HEK293 (cell line): ENCODE results near the gene NEUROG2.

Experiments used
- BCL6B ChIP-seq: fragments of 450-650 bp; formaldehyde crosslinking; IDR thresholded peaks from 2 replicates; pipeline ENCODE4 v1.5.1; 2017; ENCODE audit warnings: missing biosample characterization, missing genetic modification characterization
- CTCF ChIP-seq: fragments of 450-650 bp; formaldehyde crosslinking; IDR thresholded peaks from 2 replicates; pipeline ENCODE4 v1.5.1; 2016; ENCODE audit warnings: missing biosample characterization, missing genetic modification characterization
- GLIS1 ChIP-seq: fragments of 450-650 bp; formaldehyde crosslinking; IDR thresholded peaks from 2 replicates; pipeline ENCODE4 v1.5.1; 2016; ENCODE audit warnings: missing biosample characterization, missing genetic modification characterization
- KLF16 ChIP-seq: fragments of 450-650 bp; formaldehyde crosslinking; IDR thresholded peaks from 2 replicates; pipeline ENCODE4 v1.5.1; 2017; ENCODE audit warnings: missing biosample characterization, missing genetic modification characterization
- KLF9 ChIP-seq: fragments of 450-650 bp; formaldehyde crosslinking; IDR thresholded peaks from 2 replicates; pipeline ENCODE4 v1.5.1; 2016; ENCODE audit warnings: missing biosample characterization, missing genetic modification characterization, low read depth
- OVOL3 ChIP-seq: fragments of 450-650 bp; formaldehyde crosslinking; IDR thresholded peaks from 2 replicates; pipeline ENCODE4 v1.5.1; 2016; ENCODE audit warnings: missing biosample characterization, missing genetic modification characterization
- RBAK ChIP-seq: fragments of 450-650 bp; formaldehyde crosslinking; IDR thresholded peaks from 2 replicates; pipeline ENCODE4 v1.5.1; 2016; ENCODE audit warnings: missing biosample characterization, missing genetic modification characterization
- TCF7L2 ChIP-seq: IDR thresholded peaks from 2 replicates; pipeline ENCODE4 v1.6.1; 2011; ENCODE audit warnings: low read depth, mild to moderate bottlenecking, inconsistent platforms, low read length, moderate library complexity, borderline replicate concordance
- TRIM28 ChIP-seq: IDR thresholded peaks from 2 replicates; pipeline ENCODE4 v1.6.1; 2011; ENCODE audit warnings: low read length, control low read depth, borderline replicate concordance
- WT1 ChIP-seq: fragments of 450-650 bp; formaldehyde crosslinking; IDR thresholded peaks from 2 replicates; pipeline ENCODE4 v1.5.1; 2016; ENCODE audit warnings: missing biosample characterization, missing genetic modification characterization
- ZBTB17 ChIP-seq: fragments of 450-650 bp; formaldehyde crosslinking; IDR thresholded peaks from 2 replicates; pipeline ENCODE4 v1.5.1; 2016; ENCODE audit warnings: missing biosample characterization, missing genetic modification characterization
- ZBTB48 ChIP-seq: fragments of 450-650 bp; formaldehyde crosslinking; IDR thresholded peaks from 2 replicates; pipeline ENCODE4 v1.5.1; 2016; ENCODE audit warnings: missing biosample characterization, missing genetic modification characterization
- ZNF114 ChIP-seq: fragments of 450-650 bp; formaldehyde crosslinking; IDR thresholded peaks from 2 replicates; pipeline ENCODE4 v1.5.0; 2017; ENCODE audit warnings: missing biosample characterization, missing genetic modification characterization
- ZNF155 ChIP-seq: fragments of 450-650 bp; formaldehyde crosslinking; IDR thresholded peaks from 2 replicates; pipeline ENCODE4 v1.5.1; 2016; ENCODE audit warnings: missing biosample characterization, missing genetic modification characterization
- ZNF23 ChIP-seq: fragments of 450-650 bp; formaldehyde crosslinking; IDR thresholded peaks from 2 replicates; pipeline ENCODE4 v1.5.1; 2016; ENCODE audit warnings: missing biosample characterization, missing genetic modification characterization, borderline replicate concordance
- ZNF416 ChIP-seq: fragments of 450-650 bp; formaldehyde crosslinking; IDR thresholded peaks from 2 replicates; pipeline ENCODE4 v1.5.1; 2016; ENCODE audit warnings: missing biosample characterization, missing genetic modification characterization
- ZNF514 ChIP-seq: fragments of 450-650 bp; formaldehyde crosslinking; IDR thresholded peaks from 2 replicates; pipeline ENCODE4 v1.5.1; 2016; ENCODE audit warnings: missing biosample characterization, missing genetic modification characterization
- ZNF571 ChIP-seq: fragments of 450-650 bp; formaldehyde crosslinking; IDR thresholded peaks from 2 replicates; pipeline ENCODE4 v1.5.0; 2017; ENCODE audit warnings: missing biosample characterization, missing genetic modification characterization
- ZNF658 ChIP-seq: fragments of 450-650 bp; formaldehyde crosslinking; IDR thresholded peaks from 2 replicates; pipeline ENCODE4; 2016; ENCODE audit warnings: missing biosample characterization, missing genetic modification characterization
- ZNF677 ChIP-seq: fragments of 450-650 bp; IDR thresholded peaks from 2 replicates; pipeline ENCODE4 v1.5.0; 2018; ENCODE audit warnings: missing biosample characterization, mild to moderate bottlenecking, missing genetic modification characterization, moderate library complexity
- ZNF843 ChIP-seq: fragments of 450-650 bp; formaldehyde crosslinking; IDR thresholded peaks from 2 replicates; pipeline ENCODE4 v1.5.1; 2016; ENCODE audit warnings: missing biosample characterization, missing genetic modification characterization
- ZSCAN18 ChIP-seq: fragments of 450-650 bp; formaldehyde crosslinking; IDR thresholded peaks from 2 replicates; pipeline ENCODE4 v1.5.1; 2016; ENCODE audit warnings: missing biosample characterization, missing genetic modification characterization
- ZSCAN30 ChIP-seq: fragments of 450-650 bp; IDR thresholded peaks from 2 replicates; pipeline ENCODE4 v1.5.1; 2018; ENCODE audit warnings: missing biosample characterization, mild to moderate bottlenecking, missing genetic modification characterization, moderate library complexity
- TF ChIP-seq, protein P1 (sequence below): fragments of 450-650 bp; formaldehyde crosslinking; IDR thresholded peaks from 2 replicates; pipeline ENCODE4 v1.5.1; 2016; ENCODE audit warnings: missing biosample characterization, missing genetic modification characterization
- TF ChIP-seq, protein P2 (sequence below): fragments of 450-650 bp; formaldehyde crosslinking; IDR thresholded peaks from 2 replicates; pipeline ENCODE4 v1.5.1; 2017; ENCODE audit warnings: missing biosample characterization, missing genetic modification characterization
- TF ChIP-seq, protein P3 (sequence below): fragments of 450-650 bp; formaldehyde crosslinking; IDR thresholded peaks from 2 replicates; pipeline ENCODE4 v1.5.1; 2016; ENCODE audit warnings: missing biosample characterization, missing genetic modification characterization
- TF ChIP-seq, protein P4 (sequence below): sonication (generic); formaldehyde crosslinking; IDR thresholded peaks from 2 replicates; pipeline ENCODE4 v1.8.1; 2022; ENCODE audit warnings: mild to moderate bottlenecking, moderate library complexity, missing genetic modification reagents
- TF ChIP-seq, protein P5 (sequence below): fragments of 450-650 bp; formaldehyde crosslinking; IDR thresholded peaks from 2 replicates; pipeline ENCODE4 v1.5.1; 2016; ENCODE audit warnings: missing biosample characterization, missing genetic modification characterization, low read depth

NEUROG2 gene

GRCh38 chr4:112515198-112516065 lies 548 bp downstream of the NEUROG2 start (continued):
- TF ChIP-seq, protein P1, sequence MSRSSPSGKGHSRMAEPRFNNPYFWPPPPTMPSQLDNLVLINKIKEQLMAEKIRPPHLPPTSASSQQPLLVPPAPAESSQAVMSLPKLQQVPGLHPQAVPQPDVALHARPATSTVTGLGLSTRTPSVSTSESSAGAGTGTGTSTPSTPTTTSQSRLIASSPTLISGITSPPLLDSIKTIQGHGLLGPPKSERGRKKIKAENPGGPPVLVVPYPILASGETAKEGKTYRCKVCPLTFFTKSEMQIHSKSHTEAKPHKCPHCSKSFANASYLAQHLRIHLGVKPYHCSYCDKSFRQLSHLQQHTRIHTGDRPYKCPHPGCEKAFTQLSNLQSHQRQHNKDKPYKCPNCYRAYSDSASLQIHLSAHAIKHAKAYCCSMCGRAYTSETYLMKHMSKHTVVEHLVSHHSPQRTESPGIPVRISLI (tag by site-specific recombination): no peak
- TF ChIP-seq GLIS1 (tag by site-specific recombination) (peak; percentile 86), OVOL3 (tag by site-specific recombination) (no peak), ZNF677 (no peak), ZSCAN18 (tag by site-specific recombination) (no peak), ZBTB17 (tag by site-specific recombination) (peak; percentile 76), ZNF571 (tag by site-specific recombination) (no peak), TRIM28 (no peak), TCF7L2 (peak; percentile 26; the same call in 1 of the 2 replicates), RBAK (tag by site-specific recombination) (no peak), ZNF416 (tag by site-specific recombination) (no peak), BCL6B (tag by site-specific recombination) (no peak), ZNF658 (no peak), ZNF114 (tag by site-specific recombination) (no peak), ZNF514 (tag by site-specific recombination) (no peak), ZNF23 (tag by site-specific recombination) (no peak), ZNF155 (tag by site-specific recombination) (no peak), ZSCAN30 (0 out of 2 replicates have a peak, but pooled peaks have one; percentile 2), KLF16 (no peak), CTCF (tag by site-specific recombination) (peak; percentile 15; the same call in 1 of the 2 replicates), ZNF843 (no peak), ZBTB48 (tag by site-specific recombination) (no peak), WT1 (no peak), KLF9 (peak; percentile 9; the same call in 1 of the 2 replicates)
- TF ChIP-seq, protein P2, sequence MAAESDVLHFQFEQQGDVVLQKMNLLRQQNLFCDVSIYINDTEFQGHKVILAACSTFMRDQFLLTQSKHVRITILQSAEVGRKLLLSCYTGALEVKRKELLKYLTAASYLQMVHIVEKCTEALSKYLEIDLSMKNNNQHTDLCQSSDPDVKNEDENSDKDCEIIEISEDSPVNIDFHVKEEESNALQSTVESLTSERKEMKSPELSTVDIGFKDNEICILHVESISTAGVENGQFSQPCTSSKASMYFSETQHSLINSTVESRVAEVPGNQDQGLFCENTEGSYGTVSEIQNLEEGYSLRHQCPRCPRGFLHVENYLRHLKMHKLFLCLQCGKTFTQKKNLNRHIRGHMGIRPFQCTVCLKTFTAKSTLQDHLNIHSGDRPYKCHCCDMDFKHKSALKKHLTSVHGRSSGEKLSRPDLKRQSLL: no peak
- TF ChIP-seq, protein P3, sequence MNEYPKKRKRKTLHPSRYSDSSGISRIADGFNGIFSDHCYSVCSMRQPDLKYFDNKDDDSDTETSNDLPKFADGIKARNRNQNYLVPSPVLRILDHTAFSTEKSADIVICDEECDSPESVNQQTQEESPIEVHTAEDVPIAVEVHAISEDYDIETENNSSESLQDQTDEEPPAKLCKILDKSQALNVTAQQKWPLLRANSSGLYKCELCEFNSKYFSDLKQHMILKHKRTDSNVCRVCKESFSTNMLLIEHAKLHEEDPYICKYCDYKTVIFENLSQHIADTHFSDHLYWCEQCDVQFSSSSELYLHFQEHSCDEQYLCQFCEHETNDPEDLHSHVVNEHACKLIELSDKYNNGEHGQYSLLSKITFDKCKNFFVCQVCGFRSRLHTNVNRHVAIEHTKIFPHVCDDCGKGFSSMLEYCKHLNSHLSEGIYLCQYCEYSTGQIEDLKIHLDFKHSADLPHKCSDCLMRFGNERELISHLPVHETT (tag by site-specific recombination): no peak
- TF ChIP-seq, protein P4, sequence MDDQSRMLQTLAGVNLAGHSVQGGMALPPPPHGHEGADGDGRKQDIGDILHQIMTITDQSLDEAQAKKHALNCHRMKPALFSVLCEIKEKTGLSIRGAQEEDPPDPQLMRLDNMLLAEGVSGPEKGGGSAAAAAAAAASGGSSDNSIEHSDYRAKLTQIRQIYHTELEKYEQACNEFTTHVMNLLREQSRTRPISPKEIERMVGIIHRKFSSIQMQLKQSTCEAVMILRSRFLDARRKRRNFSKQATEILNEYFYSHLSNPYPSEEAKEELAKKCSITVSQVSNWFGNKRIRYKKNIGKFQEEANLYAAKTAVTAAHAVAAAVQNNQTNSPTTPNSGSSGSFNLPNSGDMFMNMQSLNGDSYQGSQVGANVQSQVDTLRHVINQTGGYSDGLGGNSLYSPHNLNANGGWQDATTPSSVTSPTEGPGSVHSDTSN: no peak
- TF ChIP-seq, protein P5, sequence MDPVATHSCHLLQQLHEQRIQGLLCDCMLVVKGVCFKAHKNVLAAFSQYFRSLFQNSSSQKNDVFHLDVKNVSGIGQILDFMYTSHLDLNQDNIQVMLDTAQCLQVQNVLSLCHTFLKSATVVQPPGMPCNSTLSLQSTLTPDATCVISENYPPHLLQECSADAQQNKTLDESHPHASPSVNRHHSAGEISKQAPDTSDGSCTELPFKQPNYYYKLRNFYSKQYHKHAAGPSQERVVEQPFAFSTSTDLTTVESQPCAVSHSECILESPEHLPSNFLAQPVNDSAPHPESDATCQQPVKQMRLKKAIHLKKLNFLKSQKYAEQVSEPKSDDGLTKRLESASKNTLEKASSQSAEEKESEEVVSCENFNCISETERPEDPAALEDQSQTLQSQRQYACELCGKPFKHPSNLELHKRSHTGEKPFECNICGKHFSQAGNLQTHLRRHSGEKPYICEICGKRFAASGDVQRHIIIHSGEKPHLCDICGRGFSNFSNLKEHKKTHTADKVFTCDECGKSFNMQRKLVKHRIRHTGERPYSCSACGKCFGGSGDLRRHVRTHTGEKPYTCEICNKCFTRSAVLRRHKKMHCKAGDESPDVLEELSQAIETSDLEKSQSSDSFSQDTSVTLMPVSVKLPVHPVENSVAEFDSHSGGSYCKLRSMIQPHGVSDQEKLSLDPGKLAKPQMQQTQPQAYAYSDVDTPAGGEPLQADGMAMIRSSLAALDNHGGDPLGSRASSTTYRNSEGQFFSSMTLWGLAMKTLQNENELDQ: no peak
